GM12878 (cell line): Measurements from ENCODE around the gene MS4A6E. TPM values are rescaled to one million over a fixed set of nuclear protein-coding genes. Genes with fewer than 3 reads are reported as not detected.

ENCODE experiments used
- ATAC-seq: fragments of 200-7000 bp; cut with Tn5 transposase; 3 replicates; pipeline ENCODE4 v1.9.1; 2020; ENCODE audit warnings: mild to moderate bottlenecking, moderate library complexity
- BruUV-seq: library from RNA; stranded (reverse); fragments of 400-500 nt; replicated peaks from 2 replicates; lab custom pipeline; 2021; lab: Mats Ljungman, UMichigan
- CTCF ChIA-PET: fragments of 300-600 bp; sonication (Branson Sonifier 250); formaldehyde crosslinking; extraction: SDS; loops from one replicate; lab custom pipeline; 2021; ENCODE audit warnings: inconsistent platforms; lab: Yijun Ruan, JAX
- POLR2A ChIA-PET: fragments of 350-600 bp; formaldehyde crosslinking; extraction: SDS; loops from one replicate; lab custom pipeline; 2021; ENCODE audit warnings: inconsistent platforms; lab: Charles Lee
- RAD21 ChIA-PET: fragments of 300-600 bp; sonication (Branson Sonifier 250); formaldehyde crosslinking; loops from one replicate; lab custom pipeline; 2023; ENCODE audit warnings: antibody characterized with exemption; ENCODE audit not compliant: unreplicated experiment; lab: Charles Lee
- SMC1A ChIA-PET: fragments of 300-600 bp; sonication (Branson Sonifier 250); formaldehyde crosslinking; loops from one replicate; lab custom pipeline; 2023; ENCODE audit not compliant: unreplicated experiment, uncharacterized antibody; lab: Charles Lee
- DNase-seq: peaks from one replicate; pipeline ENCODE4 v3.0.0-alpha.2; 2011; ENCODE audit warnings: low read depth, low spot score
- FAIRE-seq: peaks from 3 replicates; lab custom pipeline; 2011; peaks lifted over from hg19 to GRCh38; lab: Jason Lieb, UNC
- H2AFZ ChIP-seq: 2 replicates; pipeline ENCODE4 v1.6.0; 2011; ENCODE audit warnings: low read depth, low read length, control low read depth; ENCODE audit not compliant: control insufficient read depth
- H3K27ac ChIP-seq: 2 replicates; pipeline ENCODE4 v1.5.1; 2011; ENCODE audit warnings: control low read depth; ENCODE audit not compliant: control insufficient read depth, insufficient read depth
- H3K27me3 ChIP-seq, 2 experiments: replicated peaks in 1 of 2; 2 replicates each; pipeline versions ENCODE4 v1.6.0 to v1.6.1; 2011; ENCODE audit warnings: low read length in 1 of 2; ENCODE audit not compliant: control insufficient read depth in 2 of 2, insufficient read depth in 2 of 2
- H3K36me3 ChIP-seq, 2 experiments: 2 replicates each; pipeline ENCODE4 v1.5.1; 2011; ENCODE audit warnings: low read length in 1 of 2; ENCODE audit not compliant: control insufficient read depth in 2 of 2, insufficient read depth in 2 of 2
- H3K4me1 ChIP-seq: 2 replicates; pipeline ENCODE4 v1.6.1; 2011; ENCODE audit warnings: mild to moderate bottlenecking, low read length, moderate library complexity, mixed read lengths; ENCODE audit not compliant: control insufficient read depth, insufficient read depth
- H3K4me2 ChIP-seq: 2 replicates; pipeline ENCODE4 v1.6.0; 2011; ENCODE audit warnings: control low read depth; ENCODE audit not compliant: control insufficient read depth, insufficient read depth
- H3K4me3 ChIP-seq: fragments of 200-600 bp; sonication (generic); 2 replicates; pipeline ENCODE4 v1.5.1; 2016
- H3K79me2 ChIP-seq: 2 replicates; pipeline ENCODE4 v1.6.0; 2011; ENCODE audit warnings: low read length; ENCODE audit not compliant: control insufficient read depth, insufficient read depth
- H3K9ac ChIP-seq: 2 replicates; pipeline ENCODE4 v1.8.0; 2011; ENCODE audit warnings: low read length, control low read depth, mixed read lengths; ENCODE audit not compliant: control insufficient read depth, insufficient read depth
- H3K9me3 ChIP-seq: replicated peaks from 3 replicates; pipeline ENCODE4 v1.5.1; 2011; ENCODE audit warnings: mild to moderate bottlenecking, low read length; ENCODE audit not compliant: control insufficient read depth, insufficient read depth
- H4K20me1 ChIP-seq: 2 replicates; pipeline ENCODE4 v1.6.0; 2011; ENCODE audit not compliant: control insufficient read depth, insufficient read depth
- CBX3 ChIP-seq: fragments of 200-600 bp; sonication (generic); IDR thresholded peaks from 2 replicates; pipeline ENCODE4 v1.6.1; 2016; ENCODE audit warnings: low read depth, borderline replicate concordance
- EGR1 ChIP-seq, 2 experiments: IDR thresholded peaks; 1 replicate in 1 of 2; 2 replicates in 1 of 2; pipeline ENCODE4 v1.6.1; 2011 to 2012; ENCODE audit warnings: low read depth in 2 of 2, low read length in 2 of 2, borderline replicate concordance in 1 of 2, mild to moderate bottlenecking in 1 of 2, moderate library complexity in 1 of 2
- ETV6 ChIP-seq, 2 experiments: fragments of 450-650 bp in 1 of 2; IDR thresholded peaks in 1 of 2; conservative IDR thresholded peaks in 1 of 2; 2 replicates each; pipeline ENCODE4 v1.6.1; 2014; ENCODE audit warnings: antibody characterized with exemption in 1 of 2, borderline replicate concordance in 1 of 2, low read depth in 1 of 2, mild to moderate bottlenecking in 1 of 2, moderate library complexity in 1 of 2
- EZH2 ChIP-seq: IDR thresholded peaks from 2 replicates; pipeline ENCODE4 v1.6.1; 2012; ENCODE audit warnings: low read depth, mild to moderate bottlenecking, control low read depth, inconsistent platforms, low read length, borderline replicate concordance; ENCODE audit not compliant: control insufficient read depth
- FOXK2 ChIP-seq: fragments of 450-650 bp; IDR thresholded peaks from 2 replicates; pipeline ENCODE4 v1.6.1; 2017; ENCODE audit warnings: mild to moderate bottlenecking, moderate library complexity
- IKZF2 ChIP-seq, 2 experiments: fragments of 450-650 bp; IDR thresholded peaks; 2 replicates each; pipeline ENCODE4 v1.6.1; 2017; ENCODE audit warnings: mild to moderate bottlenecking in 2 of 2, moderate library complexity in 2 of 2
- MEF2B ChIP-seq: fragments of 450-650 bp; IDR thresholded peaks from 2 replicates; pipeline ENCODE4 v1.6.1; 2018; ENCODE audit warnings: mild to moderate bottlenecking, moderate library complexity; ENCODE audit not compliant: partially characterized antibody, poor library complexity, severe bottlenecking
- RELA ChIP-seq: fragments of 450-650 bp; IDR thresholded peaks from 2 replicates; pipeline ENCODE4 v1.8.0; 2014; ENCODE audit warnings: borderline replicate concordance; ENCODE audit not compliant: partially characterized antibody
- SMC3 ChIP-seq: IDR thresholded peaks from 2 replicates; pipeline ENCODE4 v1.6.1; 2011; ENCODE audit warnings: low read length, improper control_type of control experiment, borderline replicate concordance
- SREBF1 ChIP-seq: IDR thresholded peaks from 2 replicates; pipeline ENCODE4 v1.6.1; 2012; ENCODE audit warnings: mild to moderate bottlenecking, low read length
- SUPT20H ChIP-seq: IDR thresholded peaks from 2 replicates; pipeline ENCODE4 v1.6.1; 2011; ENCODE audit warnings: low read depth, mild to moderate bottlenecking, low read length, moderate library complexity, borderline replicate concordance; ENCODE audit not compliant: control insufficient read depth
- ZNF207 ChIP-seq: fragments of 450-650 bp; IDR thresholded peaks from 2 replicates; pipeline ENCODE4 v1.6.1; 2014; ENCODE audit warnings: antibody characterized with exemption, mild to moderate bottlenecking, borderline replicate concordance
- ZNF384 ChIP-seq: IDR thresholded peaks from 2 replicates; pipeline ENCODE4 v1.6.1; 2012; ENCODE audit warnings: low read depth, mild to moderate bottlenecking, low read length, improper control_type of control experiment, borderline replicate concordance
- ZSCAN29 ChIP-seq: fragments of 450-650 bp; IDR thresholded peaks from 2 replicates; pipeline ENCODE4 v1.6.1; 2017; ENCODE audit warnings: mild to moderate bottlenecking, moderate library complexity
- WGBS: methylation state at CpG from one replicate; pipeline ENCODE4 v1.1.6; 2016; ENCODE audit warnings: low lambda C conversion rate; ENCODE audit not compliant: insufficient replicate concordance, insufficient coverage; ENCODE audit errors: missing lambda C conversion rate; 5-methylcytosine and 5-hydroxymethylcytosine counted together
- in situ Hi-C: fragments of 300-500 bp; cut with MboI; formaldehyde crosslinking; loops from 9 replicates; pipeline ENCODE4 v1.14.3; 2018; ENCODE audit warnings: mixed read lengths
- intact Hi-C: fragments of 100-400 bp; cut with micrococcal nuclease; formaldehyde crosslinking; loops from one replicate; pipeline ENCODE4 v1.14.2; 2022; ENCODE audit not compliant: unreplicated experiment
- polyA plus RNA-seq, 11 experiments: library from polyadenylated mRNA; depleted of rRNA in 4 of 11; unstranded in 6 of 11; stranded (reverse) in 5 of 11; fragments of >200 nt; fragmentation: Nextera tagmentation in 4 of 11; fragmentation: Illumina TruSeq in 1 of 11; extraction: Ambion mirVana in 4 of 11; extraction: Trizol in 1 of 11; gene quantifications; 1 replicate in 1 of 11; 2 replicates in 10 of 11; pipeline versions ENCODE4 v1.2.1 to v1.2.3, GENCODE V29; 2011 to 2016; ENCODE audit warnings: inconsistent platforms in 2 of 11, missing spikeins in 2 of 11, low read depth in 1 of 11
- total RNA-seq, 4 experiments: library from RNA; depleted of rRNA in 3 of 4; stranded (reverse); fragments of >200 nt in 3 of 4; fragmentation: Illumina TruSeq in 1 of 4; extraction: Trizol in 1 of 4; gene quantifications; 2 replicates each; pipeline versions ENCODE4 v1.2.1 to v1.2.3, GENCODE V29; 2013 to 2021
- TF ChIP-seq, protein P1 (sequence below): IDR thresholded peaks from 2 replicates; pipeline ENCODE4 v1.6.1; 2012; ENCODE audit warnings: low read depth, low read length, improper control_type of control experiment
- TF ChIP-seq, protein P2 (sequence below): fragments of 450-650 bp; IDR thresholded peaks from 2 replicates; pipeline ENCODE4 v1.6.1; 2017; ENCODE audit warnings: mild to moderate bottlenecking, low read depth, inconsistent platforms; ENCODE audit not compliant: poor library complexity, severe bottlenecking

MS4A6E gene
- total and polyA plus RNA-seq, 10 of the 15 experiments (the other 5 are each of a cell fraction or from before 2014, with no cell fraction given): 0.14 to 0.86 (median 0.47) TPM; not detected in 5

DNA sequence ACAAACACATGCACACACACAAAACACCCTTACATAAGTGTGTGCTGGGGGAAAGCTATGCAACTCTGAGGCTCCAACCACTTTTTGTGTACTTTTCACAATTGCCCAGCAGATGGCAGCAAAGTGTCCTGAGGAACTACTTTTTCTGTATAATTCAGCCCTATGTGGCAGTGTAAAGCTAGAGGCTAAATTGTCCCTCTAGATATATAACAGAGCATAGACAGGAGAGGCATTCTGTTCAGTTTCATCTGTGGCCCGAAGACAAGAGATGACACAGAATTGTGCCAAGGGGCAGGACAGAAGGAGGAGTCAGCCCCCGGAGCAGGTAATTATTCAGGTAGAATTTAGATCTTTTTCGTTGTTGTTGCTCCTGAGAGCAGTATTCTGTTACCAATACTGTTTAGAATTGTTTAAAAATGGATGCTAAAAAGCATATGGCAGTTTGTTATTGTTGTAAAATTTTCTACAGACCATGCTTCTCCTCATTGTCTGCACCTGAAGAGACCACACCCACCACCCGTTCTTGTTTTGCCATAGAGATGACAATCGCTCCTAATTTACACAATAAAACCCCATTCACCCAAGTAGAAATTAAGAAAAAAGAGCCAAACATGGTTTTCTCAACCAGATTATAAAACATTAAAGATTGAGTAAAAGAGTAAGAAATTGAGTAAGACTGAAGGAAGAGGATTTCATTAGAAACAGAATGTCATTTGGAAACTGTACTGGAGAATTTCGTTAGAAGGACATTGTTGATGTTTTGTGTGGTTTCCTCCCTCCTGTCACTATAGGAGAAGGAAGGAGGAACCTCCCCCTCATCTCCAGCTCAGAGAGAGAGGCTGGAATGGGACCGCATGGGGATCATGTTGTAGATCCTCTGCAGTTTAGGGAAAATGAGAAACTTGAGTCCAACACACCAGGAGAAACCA lies 36.8 kb downstream of the MS4A6E start:
- intact Hi-C loops: loop anchor here (1.0 to 5.0 kb wide), 5 partner anchors 99 to 268 kb away; no protein-coding TSS in a partner anchor
- DNase-seq (peak; percentile 88), ATAC-seq (peak; percentile 92), FAIRE-seq (peak; percentile 81)
- H3K27me3 ChIP-seq: no peaks in the 10 kb centered on the region
- WGBS: 13% methylated on average over 7 of the region's 7 CpGs
- ChIA-PET POLR2A (interaction anchor here (0.9 to 2.4 kb wide), 4 partner anchors 15 to 124 kb away, joined by 3 to 15 read pairs (median 3); partner anchors contain the start of genes MS4A1 and MS4A7), SMC1A (interaction anchor here (0.6 to 11.3 kb wide), 53 partner anchors 11 to 468 kb away, joined by 3 to 298 read pairs (median 5); partner anchors contain the start of genes MS4A1, MS4A15 and MS4A7), RAD21 (interaction anchor here (0.5 to 6.7 kb wide), 45 partner anchors 14 to 399 kb away, joined by 3 to 195 read pairs (median 5); partner anchors contain the start of genes MS4A1 and MS4A7), CTCF (interaction anchor here (0.6 to 8.3 kb wide), 56 partner anchors 9 to 399 kb away, joined by 3 to 190 read pairs (median 5); partner anchors contain the start of genes MS4A1, MS4A4A and MS4A7)
- H3K4me3 ChIP-seq: peak overlapping the region; percentile 52; the same call in 1 of the 2 replicates
- H3K79me2 ChIP-seq: peaks cover 2% of the 10 kb centered on the region
- in situ Hi-C loops: loop anchor here (10.0 kb wide), 3 partner anchors 101 to 401 kb away; no protein-coding TSS in a partner anchor
- H2AFZ ChIP-seq: peak overlapping the region; percentile 61
- peaks cover 14% of the 10 kb centered on the region; the same call in 1 of the 2 replicates for H3K4me1 ChIP-seq
- TSS peak; percentile 87 for BruUV-seq
- H3K4me2 ChIP-seq: peak overlapping the region; percentile 76
- H3K9me3 ChIP-seq: peaks cover 20% of the 10 kb centered on the region; the same call in 2 of the 3 replicates
- H4K20me1 ChIP-seq: no peaks in the 10 kb centered on the region
- H3K27ac ChIP-seq: peak overlapping the region; percentile 36
- peak overlapping the region; percentile 35; the same call in 1 of the 2 replicates for H3K9ac ChIP-seq
- no peaks in the 10 kb centered on the region for H3K36me3 ChIP-seq
- TF ChIP-seq SMC3 (peak; percentile 98), ZNF207 (peak; percentile 53; the same call in 1 of the 2 replicates), MEF2B (peak; percentile 11), FOXK2 (no peak), ETV6 (conservative IDR thresholded peaks at IDR 0.05 in 1 of 2, IDR thresholded peaks at IDR 0.05 in 1 of 2; ENCODE audit: borderline replicate concordance in 1 of 2, low read depth in 1 of 2) (no peak), EGR1 (IDR thresholded peaks at IDR 0.05; ENCODE audit: borderline replicate concordance in 1 of 2, low read depth in 2 of 2, low read length in 2 of 2) (no peak), CBX3 (no peak), RELA (peak; percentile 15), SUPT20H (no peak), EZH2 (no peak), IKZF2 (IDR thresholded peaks at IDR 0.05) (no peak), ZNF384 (no peak), SREBF1 (no peak), ZSCAN29 (no peak)
- TF ChIP-seq, protein P1, sequence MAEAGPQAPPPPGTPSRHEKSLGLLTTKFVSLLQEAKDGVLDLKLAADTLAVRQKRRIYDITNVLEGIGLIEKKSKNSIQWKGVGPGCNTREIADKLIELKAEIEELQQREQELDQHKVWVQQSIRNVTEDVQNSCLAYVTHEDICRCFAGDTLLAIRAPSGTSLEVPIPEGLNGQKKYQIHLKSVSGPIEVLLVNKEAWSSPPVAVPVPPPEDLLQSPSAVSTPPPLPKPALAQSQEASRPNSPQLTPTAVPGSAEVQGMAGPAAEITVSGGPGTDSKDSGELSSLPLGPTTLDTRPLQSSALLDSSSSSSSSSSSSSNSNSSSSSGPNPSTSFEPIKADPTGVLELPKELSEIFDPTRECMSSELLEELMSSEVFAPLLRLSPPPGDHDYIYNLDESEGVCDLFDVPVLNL: no peak
- TF ChIP-seq, protein P2, sequence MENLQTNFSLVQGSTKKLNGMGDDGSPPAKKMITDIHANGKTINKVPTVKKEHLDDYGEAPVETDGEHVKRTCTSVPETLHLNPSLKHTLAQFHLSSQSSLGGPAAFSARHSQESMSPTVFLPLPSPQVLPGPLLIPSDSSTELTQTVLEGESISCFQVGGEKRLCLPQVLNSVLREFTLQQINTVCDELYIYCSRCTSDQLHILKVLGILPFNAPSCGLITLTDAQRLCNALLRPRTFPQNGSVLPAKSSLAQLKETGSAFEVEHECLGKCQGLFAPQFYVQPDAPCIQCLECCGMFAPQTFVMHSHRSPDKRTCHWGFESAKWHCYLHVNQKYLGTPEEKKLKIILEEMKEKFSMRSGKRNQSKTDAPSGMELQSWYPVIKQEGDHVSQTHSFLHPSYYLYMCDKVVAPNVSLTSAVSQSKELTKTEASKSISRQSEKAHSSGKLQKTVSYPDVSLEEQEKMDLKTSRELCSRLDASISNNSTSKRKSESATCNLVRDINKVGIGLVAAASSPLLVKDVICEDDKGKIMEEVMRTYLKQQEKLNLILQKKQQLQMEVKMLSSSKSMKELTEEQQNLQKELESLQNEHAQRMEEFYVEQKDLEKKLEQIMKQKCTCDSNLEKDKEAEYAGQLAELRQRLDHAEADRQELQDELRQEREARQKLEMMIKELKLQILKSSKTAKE: peak; percentile 40
